HG03064 (cell line): Measurements from ENCODE around the gene AIP.
"Not testable (repeated sequence)": the region's sequence is repeated elsewhere in the genome, so short reads cannot be mapped to it uniquely, and the experiment has no call there.

Experiments
- ATAC-seq: cut with Tn5 transposase; IDR thresholded peaks from one replicate; pipeline ENCODE4 v1.9.1; 2021; ENCODE audit warnings: low read depth; ENCODE audit not compliant: unreplicated experiment

Gene AIP

GRCh38 chr11:67448220-67448609, 34.6 kb upstream of the AIP start:
- ATAC-seq: no peak

GRCh38 chr11:67449116-67449844, 33.5 kb upstream of the AIP start:
- ATAC-seq: no peak

- no peak for ATAC-seq
Measured at GRCh38 chr11:67450796-67451657, 31.8 kb upstream of the AIP start.

GRCh38 chr11:67451658-67451976, 31.2 kb upstream of the AIP start:
- no peak for ATAC-seq

GRCh38 chr11:67452141-67452952, 30.5 kb upstream of the AIP start, which contains the start of gene GPR152:
Gene GPR152 (minus strand): TSS chr11:67452729. CDS start chr11:67452724, 5 bp downstream.
- no peak for ATAC-seq

- ATAC-seq: no peak
Measured at GRCh38 chr11:67453816-67454732, 28.8 kb upstream of the AIP start.

GRCh38 chr11:67455054-67455453, 27.8 kb upstream of the AIP start, which contains the start of gene CABP4:
Gene CABP4 (plus strand): TSS chr11:67455354. CDS start chr11:67455424, 70 bp downstream.
- no peak for ATAC-seq

- no peak for ATAC-seq
Measured at GRCh38 chr11:67456068-67456705, 26.6 kb upstream of the AIP start.

GRCh38 chr11:67457453-67457852, 25.4 kb upstream of the AIP start:
- ATAC-seq: no peak

- no peak for ATAC-seq
Measured at GRCh38 chr11:67458266-67458665, 24.6 kb upstream of the AIP start.

GRCh38 chr11:67463186-67463585, 19.6 kb upstream of the AIP start:
- ATAC-seq: no peak

- ATAC-seq: no peak
Measured at GRCh38 chr11:67463680-67464410, 19.0 kb upstream of the AIP start.

GRCh38 chr11:67464411-67465188, 18.2 kb upstream of the AIP start:
- ATAC-seq: no peak

GRCh38 chr11:67465189-67465510, 17.7 kb upstream of the AIP start:
- ATAC-seq: no peak

- not testable (repeated sequence) for ATAC-seq
Measured at GRCh38 chr11:67465530-67465929, 17.3 kb upstream of the AIP start.

- no peak for ATAC-seq
Measured at GRCh38 chr11:67466367-67466766, 16.5 kb upstream of the AIP start.

- ATAC-seq: no peak
Measured at GRCh38 chr11:67466962-67467771, 15.7 kb upstream of the AIP start.
